OCI-LY7 (cell line): ENCODE data around the gene NPIPA5. TPM values are rescaled to one million over a fixed set of nuclear protein-coding genes. Genes with fewer than 3 reads are reported as not detected.
"Not testable (repeated sequence)": the region's sequence is repeated elsewhere in the genome, so short reads cannot be mapped to it uniquely, and the experiment has no call there.

Experiments
- BruUV-seq: library from RNA; stranded (reverse); fragments of 400-500 nt; replicated peaks from 2 replicates; lab custom pipeline; 2021; lab: Mats Ljungman, UMichigan
- CTCF ChIA-PET: fragments of 300-600 bp; sonication (Branson Sonifier 250); formaldehyde crosslinking; loops from one replicate; lab custom pipeline; 2022; ENCODE audit warnings: antibody characterized with exemption; ENCODE audit not compliant: unreplicated experiment; lab: Charles Lee
- POLR2A ChIA-PET: fragments of 300-600 bp; sonication (Branson Sonifier 250); formaldehyde crosslinking; loops from one replicate; lab custom pipeline; 2022; ENCODE audit warnings: antibody characterized with exemption; lab: Charles Lee
- DNase-seq: peaks from one replicate; pipeline ENCODE4 v3.0.0-alpha.2; 2015; ENCODE audit warnings: low spot score
- H2AFZ ChIP-seq: fragments of 200-600 bp; sonication (generic), shearing (Covaris generic); 2 replicates; pipeline ENCODE4 v1.6.1; 2014; ENCODE audit warnings: mild to moderate bottlenecking, antibody characterized with exemption, low read length, moderate library complexity
- H3K27ac ChIP-seq: fragments of 200-600 bp; sonication (generic); 2 replicates; pipeline ENCODE4 v1.5.1; 2014; ENCODE audit warnings: mixed run types, low read depth, mild to moderate bottlenecking, moderate library complexity, low read length, inconsistent platforms; ENCODE audit not compliant: poor library complexity, severe bottlenecking
- H3K36me3 ChIP-seq: fragments of 200-600 bp; sonication (generic); 2 replicates; pipeline ENCODE4 v1.6.1; 2014; ENCODE audit warnings: mild to moderate bottlenecking, antibody characterized with exemption, low read length, moderate library complexity, mixed read lengths; ENCODE audit not compliant: insufficient read depth
- H3K4me1 ChIP-seq: fragments of 200-600 bp; sonication (generic); 2 replicates; pipeline ENCODE4 v1.5.1; 2014; ENCODE audit warnings: mild to moderate bottlenecking, low read length; ENCODE audit not compliant: insufficient read depth, poor library complexity, severe bottlenecking
- H3K4me2 ChIP-seq: fragments of 200-600 bp; sonication (generic); 2 replicates; pipeline ENCODE4 v1.6.1; 2014; ENCODE audit warnings: mild to moderate bottlenecking, low read length
- H3K4me3 ChIP-seq: fragments of 200-600 bp; sonication (generic); 2 replicates; pipeline ENCODE4 v1.5.1; 2014; ENCODE audit warnings: mild to moderate bottlenecking, low read depth, low read length; ENCODE audit not compliant: poor library complexity, severe bottlenecking
- H3K79me2 ChIP-seq: fragments of 200-600 bp; sonication (generic); 2 replicates; pipeline ENCODE4 v1.6.1; 2016; ENCODE audit warnings: low read depth, mild to moderate bottlenecking, low read length, moderate library complexity, mixed read lengths; ENCODE audit not compliant: insufficient read depth
- H3K9me2 ChIP-seq: fragments of 200-600 bp; sonication (generic); 2 replicates; pipeline ENCODE4 v1.6.1; 2016; ENCODE audit warnings: mild to moderate bottlenecking, low read length, mixed read lengths; ENCODE audit not compliant: insufficient read depth
- H3K9me3 ChIP-seq: fragments of 200-600 bp; sonication (generic); 2 replicates; pipeline ENCODE4 v1.6.1; 2014; ENCODE audit warnings: mild to moderate bottlenecking, mixed run types, low read length, mixed read lengths
- H4K20me1 ChIP-seq: fragments of 200-600 bp; sonication (generic); 2 replicates; pipeline ENCODE4 v1.6.1; 2014; ENCODE audit warnings: mild to moderate bottlenecking, antibody characterized with exemption, low read length, moderate library complexity, mixed read lengths; ENCODE audit not compliant: insufficient read depth
- intact Hi-C: fragments of 100-400 bp; cut with micrococcal nuclease; formaldehyde crosslinking; loops from one replicate; pipeline ENCODE4 v1.10.0; 2022; ENCODE audit not compliant: unreplicated experiment
- total RNA-seq, 2 experiments: library from RNA; depleted of rRNA in 1 of 2; stranded (reverse); fragments of >200 nt in 1 of 2; shearing (Covaris generic) in 1 of 2; gene quantifications; 2 replicates each; pipeline ENCODE4 v1.2.3, GENCODE V29; 2014 to 2022

The NPIPA5 gene
- total RNA-seq, 2 experiments from 2014 or later: 1.4 TPM; not detected in 1

DNA sequence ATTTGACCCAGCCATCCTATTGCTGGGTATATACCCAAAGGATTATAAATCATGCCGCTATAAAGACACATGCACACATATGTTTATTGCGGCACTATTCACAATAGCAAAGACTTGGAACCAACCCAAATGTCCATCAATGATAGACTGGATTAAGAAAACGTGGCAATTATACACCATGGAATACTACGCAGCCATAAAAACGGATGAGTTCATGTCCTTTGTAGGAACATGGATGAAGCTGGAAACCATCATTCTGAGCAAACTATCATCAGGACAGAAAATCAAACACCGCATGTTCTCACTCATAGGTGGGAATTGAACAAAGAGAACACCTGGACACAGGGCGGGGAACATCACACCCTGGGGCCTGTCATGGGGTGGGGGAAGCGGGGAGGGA is 14.9 kb upstream of the NPIPA5 start:
- H3K79me2 ChIP-seq, H3K36me3 ChIP-seq, H3K4me2 ChIP-seq, H3K4me1 ChIP-seq, H2AFZ ChIP-seq, H3K9me2 ChIP-seq, POLR2A ChIA-PET, CTCF ChIA-PET, BruUV-seq, H3K9me3 ChIP-seq, H4K20me1 ChIP-seq, H3K27ac ChIP-seq, intact Hi-C loops, H3K4me3 ChIP-seq, DNase-seq: not testable (repeated sequence)

DNA sequence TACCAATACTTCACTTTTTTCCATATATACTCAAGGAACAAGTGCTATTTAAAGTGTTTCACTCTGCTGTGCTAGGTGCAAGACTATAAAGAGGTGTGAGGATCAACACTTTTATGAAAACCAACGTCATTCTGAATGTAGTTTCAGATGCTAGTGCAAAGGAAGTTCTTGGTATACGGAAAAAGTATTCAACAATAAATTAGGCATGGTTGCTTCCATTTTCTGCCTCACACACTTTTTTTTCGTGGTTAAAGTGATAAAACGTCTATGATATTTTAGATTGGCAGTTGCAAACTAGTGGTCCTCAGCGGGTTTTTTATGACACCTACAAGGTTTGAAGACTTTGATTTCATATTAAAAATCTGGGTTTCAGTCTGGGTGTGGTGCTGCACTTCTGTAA is 11.8 kb upstream of the NPIPA5 start:
- H3K9me2 ChIP-seq, BruUV-seq, H2AFZ ChIP-seq, H4K20me1 ChIP-seq, H3K27ac ChIP-seq, intact Hi-C loops, H3K4me2 ChIP-seq, H3K9me3 ChIP-seq, H3K79me2 ChIP-seq, POLR2A ChIA-PET, H3K4me1 ChIP-seq, H3K4me3 ChIP-seq, H3K36me3 ChIP-seq, CTCF ChIA-PET, DNase-seq: not testable (repeated sequence)

DNA sequence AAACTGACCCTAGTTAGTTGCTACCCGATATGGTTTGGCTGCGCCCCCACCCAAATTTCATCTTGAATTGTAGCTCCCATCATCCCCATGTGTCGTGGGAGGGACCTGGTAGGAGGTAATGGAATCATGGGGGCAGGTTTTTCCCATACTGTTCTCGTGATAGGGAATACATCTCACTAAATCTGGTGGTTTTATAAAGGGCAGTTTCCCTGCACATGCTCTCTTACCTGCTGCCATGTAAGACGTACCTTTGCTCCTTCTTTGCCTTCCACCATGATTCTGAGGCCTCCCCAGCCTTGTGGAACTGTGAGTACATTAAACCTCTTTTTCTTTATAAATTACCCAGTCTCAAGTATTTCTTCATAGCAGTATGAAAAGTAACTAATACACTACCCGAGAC is 10.0 kb upstream of the NPIPA5 start:
- H3K4me3 ChIP-seq, POLR2A ChIA-PET, H2AFZ ChIP-seq, H3K9me2 ChIP-seq, CTCF ChIA-PET, H3K36me3 ChIP-seq, H4K20me1 ChIP-seq, H3K27ac ChIP-seq, H3K79me2 ChIP-seq, H3K4me2 ChIP-seq, H3K4me1 ChIP-seq, H3K9me3 ChIP-seq, DNase-seq, intact Hi-C loops, BruUV-seq: not testable (repeated sequence)

DNA sequence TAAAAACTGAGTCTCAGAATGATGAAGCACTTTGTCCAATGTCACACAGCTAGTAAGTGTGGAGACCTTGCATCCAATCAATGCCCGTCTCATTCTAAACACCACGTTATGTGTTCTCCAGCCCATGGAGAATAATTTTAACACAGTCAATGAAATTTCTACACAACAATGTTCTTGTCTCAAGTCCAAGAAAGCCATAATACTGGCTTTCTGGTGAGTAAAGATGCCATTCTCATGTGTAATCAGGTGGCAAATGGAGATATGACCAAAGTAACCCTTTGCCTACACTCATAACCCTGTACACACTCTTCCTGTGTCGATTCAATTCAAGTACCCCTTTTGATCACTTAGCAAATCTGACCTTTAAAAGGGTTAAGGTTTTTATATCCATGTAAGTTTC is 4.7 kb upstream of the NPIPA5 start:
- H3K4me3 ChIP-seq: not testable (repeated sequence)

GRCh38 chr16:15357495-15357894 is 20.6 kb downstream of the NPIPA5 start:
- H3K4me1 ChIP-seq, BruUV-seq, CTCF ChIA-PET, H3K9me3 ChIP-seq, H4K20me1 ChIP-seq, H3K4me2 ChIP-seq, POLR2A ChIA-PET, H2AFZ ChIP-seq, H3K4me3 ChIP-seq, DNase-seq, H3K27ac ChIP-seq, H3K79me2 ChIP-seq, H3K36me3 ChIP-seq, H3K9me2 ChIP-seq, intact Hi-C loops: not testable (repeated sequence)

More for the DNA sequence above, 4.7 kb upstream of the NPIPA5 start:
- H4K20me1 ChIP-seq, H3K9me2 ChIP-seq, H2AFZ ChIP-seq, H3K36me3 ChIP-seq, BruUV-seq, H3K4me1 ChIP-seq, H3K4me2 ChIP-seq, intact Hi-C loops, H3K9me3 ChIP-seq, H3K27ac ChIP-seq, DNase-seq, H3K79me2 ChIP-seq, CTCF ChIA-PET, POLR2A ChIA-PET: not testable (repeated sequence)

DNA sequence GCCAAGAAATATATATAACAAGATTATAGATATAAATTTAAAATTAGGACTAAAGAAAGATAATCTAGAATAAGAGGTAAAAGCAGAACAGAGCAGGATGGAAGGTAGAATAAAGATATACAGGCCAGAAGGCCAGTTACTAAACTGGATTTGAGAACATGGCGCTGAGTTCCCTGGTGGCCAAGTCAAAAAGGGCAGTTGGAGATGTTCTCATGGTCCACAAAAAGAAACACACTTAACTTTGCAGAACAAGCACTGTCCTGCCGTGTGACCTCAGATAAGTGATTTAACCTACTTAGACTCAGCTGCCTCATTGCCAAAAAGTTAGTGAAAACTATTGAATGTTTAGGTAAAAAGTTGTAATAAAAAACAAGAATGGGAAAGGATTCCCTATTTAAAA is 23.2 kb downstream of the NPIPA5 start:
- H3K4me1 ChIP-seq, H3K79me2 ChIP-seq, DNase-seq, H3K4me2 ChIP-seq, H3K4me3 ChIP-seq, H3K36me3 ChIP-seq, H4K20me1 ChIP-seq, H2AFZ ChIP-seq, POLR2A ChIA-PET, H3K9me2 ChIP-seq, H3K27ac ChIP-seq, BruUV-seq, H3K9me3 ChIP-seq, intact Hi-C loops, CTCF ChIA-PET: not testable (repeated sequence)

DNA sequence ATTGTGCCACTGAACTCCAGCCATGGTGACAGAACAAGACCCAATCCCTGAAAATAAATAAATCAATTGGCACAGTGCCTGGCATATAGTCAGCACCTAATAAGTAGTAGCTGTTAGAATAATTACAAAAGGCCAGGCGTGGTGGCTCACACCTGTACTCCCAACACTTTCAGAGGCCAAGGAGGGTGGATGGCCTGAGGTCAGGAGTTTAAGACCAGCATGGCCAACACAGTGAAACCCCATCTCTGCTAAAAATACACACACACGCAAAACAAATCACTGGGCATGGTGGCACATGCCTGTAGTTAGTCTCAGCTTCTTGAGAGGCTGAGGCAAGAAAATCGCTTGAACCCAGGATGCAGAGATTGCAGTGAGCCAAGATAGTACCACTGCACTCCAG is 25.2 kb downstream of the NPIPA5 start:
- intact Hi-C loops, DNase-seq, H4K20me1 ChIP-seq, H3K27ac ChIP-seq, POLR2A ChIA-PET, H3K4me2 ChIP-seq, H2AFZ ChIP-seq, BruUV-seq, CTCF ChIA-PET, H3K79me2 ChIP-seq, H3K4me3 ChIP-seq, H3K36me3 ChIP-seq, H3K4me1 ChIP-seq, H3K9me2 ChIP-seq, H3K9me3 ChIP-seq: not testable (repeated sequence)
